ENCODE data around the gene ZNF641. TPM values are rescaled to one million over a fixed set of nuclear protein-coding genes. Genes with fewer than 3 reads are reported as not detected.
"Not testable (repeated sequence)": the region's sequence is repeated elsewhere in the genome, so short reads cannot be mapped to it uniquely, and the experiment has no call there.

ZNF641 gene
- total RNA-seq, 1 experiment from 2014 or later = 12.0 TPM

- CTCF ChIA-PET = interaction anchor here (0.6 kb wide), 1 partner anchor 11 kb away, joined by 3 read pairs; no protein-coding TSS in a partner anchor
- DNase-seq (ENCODE audit: unreplicated experiment) = no peak
- POLR2A ChIA-PET = interaction anchor here (0.6 to 1.1 kb wide), 2 partner anchors 8 to 14 kb away, joined by 3 read pairs; no protein-coding TSS in a partner anchor
- H3K9me3 Mint-ChIP-seq (ENCODE audit: unreplicated experiment) = no peaks in the 10 kb centered on the region
- H3K36me3 Mint-ChIP-seq (ENCODE audit: insufficient read depth, unreplicated experiment) = no peaks in the 10 kb centered on the region
- BruUV-seq (replicated peaks) = no TSS peak
- no peaks in the 10 kb centered on the region for H3K4me1 Mint-ChIP-seq (ENCODE audit: insufficient read depth, unreplicated experiment)
- no peak overlapping the region for H3K4me3 Mint-ChIP-seq (ENCODE audit: unreplicated experiment)
- H3K27ac Mint-ChIP-seq (ENCODE audit: low read depth, unreplicated experiment) = no peak overlapping the region
- no peak for TF ChIP-seq CTCF (IDR thresholded peaks at IDR 0.05; ENCODE audit: unreplicated experiment)
- no peaks in the 10 kb centered on the region for H3K27me3 Mint-ChIP-seq (ENCODE audit: insufficient read depth, unreplicated experiment)
- intact Hi-C loops (cut with micrococcal nuclease) = no loop called here
These were observed 14.7 kb downstream of the ZNF641 start for GRCh38 chr12:48336061-48336460.

DNA sequence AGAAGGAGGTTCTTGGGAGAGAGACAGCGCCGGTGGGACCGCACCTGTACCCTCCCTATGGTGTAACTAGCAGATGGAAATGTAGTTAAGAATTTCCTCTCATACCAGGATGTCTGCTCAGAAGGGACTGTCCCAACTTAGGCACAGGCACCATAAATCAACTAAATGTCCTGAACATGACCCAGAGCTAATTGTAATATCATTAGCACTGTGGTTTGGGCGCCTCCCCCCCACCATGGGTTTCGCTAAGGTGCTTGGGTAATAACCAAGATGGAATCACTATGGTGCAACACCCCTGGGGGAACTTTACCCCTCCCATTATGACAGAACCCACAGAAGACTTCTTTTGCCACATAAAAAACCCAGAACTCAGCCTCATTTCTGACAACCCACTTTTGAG lies 15.9 kb downstream of the ZNF641 start:
- no peaks in the 10 kb centered on the region for H3K36me3 Mint-ChIP-seq (ENCODE audit: insufficient read depth, unreplicated experiment)
- intact Hi-C loops (cut with micrococcal nuclease) = no loop called here
- H3K4me1 Mint-ChIP-seq (ENCODE audit: insufficient read depth, unreplicated experiment) = no peaks in the 10 kb centered on the region
- H3K27ac Mint-ChIP-seq (ENCODE audit: low read depth, unreplicated experiment) = no peak overlapping the region
- no peak for DNase-seq (ENCODE audit: unreplicated experiment)
- H3K9me3 Mint-ChIP-seq (ENCODE audit: unreplicated experiment) = no peaks in the 10 kb centered on the region
- H3K27me3 Mint-ChIP-seq (ENCODE audit: insufficient read depth, unreplicated experiment) = no peaks in the 10 kb centered on the region
- ChIA-PET POLR2A (interaction anchor here (1.0 to 1.1 kb wide), 2 partner anchors 12 to 15 kb away, joined by 3 read pairs; no protein-coding TSS in a partner anchor), CTCF (no interaction called here)
- TF ChIP-seq CTCF (IDR thresholded peaks at IDR 0.05; ENCODE audit: unreplicated experiment) = no peak
- no TSS peak for BruUV-seq (replicated peaks)
- no peak overlapping the region for H3K4me3 Mint-ChIP-seq (ENCODE audit: unreplicated experiment)

- BruUV-seq (replicated peaks); CTCF ChIA-PET: not testable (repeated sequence)
These were observed 17.0 kb downstream of the ZNF641 start for GRCh38 chr12:48333680-48334079.

GRCh38 chr12:48331399-48331798 lies 19.3 kb downstream of the ZNF641 start:
- TF ChIP-seq CTCF (IDR thresholded peaks at IDR 0.05; ENCODE audit: unreplicated experiment) = no peak
- no peak for DNase-seq (ENCODE audit: unreplicated experiment)
- H3K4me3 Mint-ChIP-seq (ENCODE audit: unreplicated experiment) = no peak overlapping the region
- intact Hi-C loops (cut with micrococcal nuclease) = no loop called here
- no peak overlapping the region for H3K27ac Mint-ChIP-seq (ENCODE audit: low read depth, unreplicated experiment)
- no peaks in the 10 kb centered on the region for H3K9me3 Mint-ChIP-seq (ENCODE audit: unreplicated experiment)
- no TSS peak for BruUV-seq (replicated peaks)
- CTCF ChIA-PET = no interaction called here
- POLR2A ChIA-PET = interaction anchor here (1.2 kb wide), 1 partner anchor 70 kb away, joined by 3 read pairs; no protein-coding TSS in a partner anchor
- peaks cover 18% of the 10 kb centered on the region for H3K27me3 Mint-ChIP-seq (ENCODE audit: insufficient read depth, unreplicated experiment)
- H3K4me1 Mint-ChIP-seq (ENCODE audit: insufficient read depth, unreplicated experiment) = no peaks in the 10 kb centered on the region
- peaks cover 1% of the 10 kb centered on the region for H3K36me3 Mint-ChIP-seq (ENCODE audit: insufficient read depth, unreplicated experiment)

More at GRCh38 chr12:48333680-48334079, 17.0 kb downstream of the ZNF641 start:
- intact Hi-C loops (cut with micrococcal nuclease); DNase-seq (ENCODE audit: unreplicated experiment); H3K36me3 Mint-ChIP-seq (ENCODE audit: insufficient read depth, unreplicated experiment); H3K4me3 Mint-ChIP-seq (ENCODE audit: unreplicated experiment); H3K9me3 Mint-ChIP-seq (ENCODE audit: unreplicated experiment); H3K27ac Mint-ChIP-seq (ENCODE audit: low read depth, unreplicated experiment); H3K27me3 Mint-ChIP-seq (ENCODE audit: insufficient read depth, unreplicated experiment); POLR2A ChIA-PET; H3K4me1 Mint-ChIP-seq (ENCODE audit: insufficient read depth, unreplicated experiment): not testable (repeated sequence)
